Measurements from ENCODE around the gene H19.

The H19 gene

GRCh38 chr11:1983601-1983961 lies 14.1 kb downstream of the H19 start:
- no peak for DNase-seq (ENCODE audit: low read depth, low spot score)

- no peak for DNase-seq (ENCODE audit: low read depth, low spot score)
Measured at GRCh38 chr11:1982873-1983600, 14.6 kb downstream of the H19 start.

- no peak for DNase-seq (ENCODE audit: low read depth, low spot score)
Measured at GRCh38 chr11:1979607-1980006, 18.0 kb downstream of the H19 start.

- no peak for DNase-seq (ENCODE audit: low read depth, low spot score)
Measured at GRCh38 chr11:1978720-1979473, 18.7 kb downstream of the H19 start.

DNA sequence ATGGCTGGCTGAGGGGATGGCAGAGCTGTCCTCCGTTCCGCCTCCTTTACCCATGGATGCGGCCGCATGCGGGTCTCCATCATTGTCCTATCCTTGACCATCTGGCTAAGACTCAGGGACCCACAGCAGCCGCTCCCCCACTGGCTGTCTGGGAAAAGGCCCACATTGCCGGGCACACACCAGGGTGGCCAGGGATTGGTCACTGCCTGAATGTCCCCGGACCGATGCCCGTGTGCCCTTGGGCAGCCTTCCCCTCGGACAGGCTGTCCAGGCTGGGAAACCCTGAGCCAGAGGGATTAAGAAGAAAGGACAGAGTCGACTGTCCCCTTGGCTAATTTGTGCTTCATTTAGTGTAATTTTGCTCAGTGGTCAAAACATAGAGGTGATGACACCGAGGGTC lies 22.5 kb downstream of the H19 start:
- DNase-seq (ENCODE audit: low read depth, low spot score): no peak

- no peak for DNase-seq (ENCODE audit: low read depth, low spot score)
Measured at GRCh38 chr11:1970956-1971355, 26.7 kb downstream of the H19 start.

- DNase-seq (ENCODE audit: low read depth, low spot score): no peak
Measured at GRCh38 chr11:1969776-1970175, 27.9 kb downstream of the H19 start.

- no peak for DNase-seq (ENCODE audit: low read depth, low spot score)
Measured at GRCh38 chr11:1969035-1969434, 28.6 kb downstream of the H19 start.

DNA sequence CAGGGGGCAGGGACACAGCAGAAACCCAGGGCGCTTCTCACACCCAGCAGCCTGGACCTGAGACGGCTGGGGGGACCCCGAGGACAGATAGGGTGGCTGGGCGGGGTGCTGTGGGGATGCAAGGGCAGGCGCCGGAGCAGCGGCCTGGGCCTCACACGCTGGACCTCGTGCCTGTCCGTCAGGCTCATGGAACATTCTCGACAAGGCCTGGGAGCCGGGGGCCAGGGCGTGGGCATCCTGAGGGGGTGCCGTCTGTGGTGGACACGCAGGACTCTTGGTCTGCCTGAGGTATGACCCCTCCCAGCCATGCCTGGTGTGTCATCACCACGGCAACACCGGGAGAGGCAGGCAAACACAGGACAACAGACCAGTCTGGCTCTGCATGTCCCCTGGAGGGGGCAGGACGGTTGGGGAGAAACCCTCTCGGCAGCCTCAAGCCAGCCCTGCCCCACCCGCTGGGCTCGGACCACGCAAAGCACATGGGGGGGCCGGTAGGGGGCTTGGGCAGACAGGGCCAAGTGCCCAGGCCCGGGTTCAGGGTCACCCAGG lies 29.1 kb downstream of the H19 start:
- DNase-seq (ENCODE audit: low read depth, low spot score): no peak

DNA sequence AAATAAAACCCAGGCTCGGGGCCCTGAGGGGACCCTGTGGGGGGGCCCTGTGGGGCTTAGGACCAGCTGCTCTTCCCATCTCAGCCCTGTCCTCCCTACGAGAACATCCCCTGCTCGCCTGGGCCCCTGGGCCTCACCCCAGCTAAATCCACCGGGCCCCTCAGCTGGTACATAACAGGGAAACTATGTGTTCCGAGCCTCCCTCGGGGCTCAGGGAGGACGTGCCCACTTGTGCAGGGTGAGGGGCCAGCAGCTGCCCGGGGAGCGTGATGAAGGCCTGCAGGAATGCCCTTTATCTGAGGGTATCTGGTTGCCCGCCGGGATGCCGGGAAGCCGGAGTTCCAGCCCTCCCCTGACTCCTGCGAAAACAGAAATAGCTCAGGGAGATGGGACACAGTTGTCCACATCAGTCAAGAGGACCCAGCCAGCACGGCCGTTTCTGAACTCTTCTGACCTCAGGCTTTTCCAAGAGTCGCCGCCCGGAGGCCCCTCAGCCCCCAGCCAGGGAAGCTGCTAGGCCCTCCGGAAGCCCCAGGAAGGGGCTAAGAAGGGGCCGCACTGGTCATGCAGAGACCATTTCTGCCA lies 29.9 kb downstream of the H19 start:
- no peak for DNase-seq (ENCODE audit: low read depth, low spot score)

DNA sequence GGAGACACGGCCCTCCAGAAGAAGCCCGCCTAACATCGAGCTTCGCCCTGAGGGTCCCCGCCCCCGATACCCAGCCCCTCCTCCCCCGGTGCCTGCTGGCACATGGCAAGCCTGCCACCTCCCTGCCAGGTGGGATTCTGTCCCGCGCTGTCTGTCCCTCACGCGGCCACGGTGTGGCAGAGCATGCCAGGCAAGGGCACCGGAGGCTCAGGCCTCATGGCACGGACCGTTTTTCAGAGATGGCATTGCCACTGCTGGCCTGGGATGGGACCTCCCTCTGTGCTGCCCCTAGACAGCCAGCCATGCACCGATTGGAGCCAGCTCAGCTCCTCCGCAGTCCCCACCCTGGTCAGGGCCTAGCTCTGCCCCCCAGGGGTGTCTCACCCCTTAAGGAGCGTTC lies 31.1 kb downstream of the H19 start:
- no peak for DNase-seq (ENCODE audit: low read depth, low spot score)

- no peak for DNase-seq (ENCODE audit: low read depth, low spot score)
Measured at GRCh38 chr11:1964955-1965354, 32.7 kb downstream of the H19 start.

- no peak for DNase-seq (ENCODE audit: low read depth, low spot score)
Measured at GRCh38 chr11:1964348-1964747, 33.3 kb downstream of the H19 start.

DNA sequence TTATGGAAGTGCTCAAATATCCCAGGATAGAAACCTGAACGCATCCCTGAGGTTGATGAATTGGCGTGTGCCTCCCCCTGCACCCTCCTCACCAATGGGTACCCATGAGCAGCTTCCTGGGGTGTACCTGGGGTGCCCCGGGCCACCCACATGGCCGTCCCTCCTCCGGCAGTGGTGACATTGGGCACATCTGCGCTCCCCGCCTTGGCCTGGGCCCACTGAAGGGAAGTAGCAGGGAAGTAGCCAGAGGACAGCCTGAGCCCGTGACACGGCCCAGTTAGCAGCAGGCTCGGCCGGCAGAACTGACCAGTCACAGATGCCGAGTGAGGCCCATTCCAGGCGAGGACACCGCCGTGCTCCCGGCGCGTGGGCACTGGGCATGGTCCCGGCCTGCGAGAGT lies 33.8 kb downstream of the H19 start:
- no peak for DNase-seq (ENCODE audit: low read depth, low spot score)

GRCh38 chr11:1959786-1960185 lies 37.9 kb downstream of the H19 start:
- DNase-seq (ENCODE audit: low read depth, low spot score): no peak

DNA sequence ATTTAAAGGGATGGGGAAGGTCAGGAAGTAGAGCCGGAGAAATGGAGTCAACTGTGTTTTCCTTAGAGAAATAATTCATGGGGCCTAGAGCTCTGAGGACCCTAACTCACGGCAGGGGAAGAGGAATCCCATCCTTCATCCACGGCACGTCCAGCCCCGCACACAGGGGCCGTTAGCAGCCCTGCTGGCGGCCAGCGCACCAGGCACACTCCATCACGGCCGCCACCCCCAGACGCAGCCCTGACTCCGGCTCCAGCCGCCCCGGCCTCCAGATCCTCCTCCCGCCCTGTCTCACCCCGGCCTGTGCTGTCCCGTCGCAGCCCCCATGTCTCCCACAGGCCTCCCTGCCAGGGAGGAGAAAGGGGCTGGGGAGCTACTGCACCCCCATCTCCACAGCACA lies 39.3 kb downstream of the H19 start:
- DNase-seq (ENCODE audit: low read depth, low spot score): no peak

GRCh38 chr11:1953489-1954266 lies 44.0 kb downstream of the H19 start:
- DNase-seq (ENCODE audit: low read depth, low spot score): no peak

DNA sequence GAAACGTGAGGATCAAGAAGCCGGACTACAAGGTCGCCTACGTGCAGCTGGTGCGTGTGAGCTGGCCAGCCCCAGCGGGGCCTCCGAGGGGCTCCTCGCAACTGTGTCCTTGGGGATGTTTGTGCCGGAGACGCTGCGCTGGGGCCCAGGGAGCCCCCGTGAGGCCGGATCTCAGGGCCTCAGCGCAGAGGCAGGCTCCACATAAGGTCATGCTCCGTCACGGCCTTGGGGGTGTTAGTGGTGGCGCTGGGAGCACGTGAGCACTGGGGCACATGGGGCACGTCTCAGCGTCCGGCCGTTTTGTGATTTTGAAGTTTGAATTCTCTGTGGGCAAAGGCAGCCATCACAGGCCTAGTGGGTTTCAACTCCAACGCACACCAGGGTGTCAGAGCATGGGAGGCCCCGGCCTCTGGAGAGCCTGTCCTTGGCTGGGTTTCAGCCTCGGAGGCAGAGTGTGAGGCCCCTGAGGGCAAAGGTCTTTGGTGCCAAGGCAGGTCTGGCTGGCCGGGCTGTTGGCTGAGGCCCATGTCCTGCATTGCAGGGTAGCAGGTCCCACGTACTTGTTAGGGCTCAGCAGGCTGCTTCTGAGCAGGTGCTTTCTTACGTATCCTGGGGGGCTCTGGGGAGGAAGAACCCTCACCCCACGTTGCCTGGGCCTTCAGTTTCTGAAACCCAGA lies 44.7 kb downstream of the H19 start:
- DNase-seq (ENCODE audit: low read depth, low spot score): no peak

DNA sequence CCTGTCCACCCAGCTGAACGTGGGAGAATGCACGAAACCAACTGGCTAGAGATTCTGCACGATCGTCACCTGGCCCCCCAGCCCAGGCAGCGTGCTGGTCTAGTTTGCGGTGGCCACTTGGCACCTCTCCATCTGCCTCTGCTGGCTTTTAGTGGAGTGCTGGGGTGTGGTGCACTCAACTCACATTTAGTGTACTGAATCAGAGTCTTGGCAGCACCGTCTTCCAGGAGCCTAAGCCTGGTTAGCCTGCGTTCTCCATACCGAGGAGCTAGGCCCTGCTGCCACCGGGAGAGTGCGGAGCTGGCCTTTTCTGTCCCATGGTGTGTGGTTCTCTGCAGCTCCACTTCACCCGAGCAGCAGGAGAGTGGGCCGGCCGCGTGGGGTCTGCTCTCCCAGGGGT lies 47.7 kb downstream of the H19 start:
- DNase-seq (ENCODE audit: low read depth, low spot score): no peak

- no peak for DNase-seq (ENCODE audit: low read depth, low spot score)
Measured at GRCh38 chr11:1949302-1949701, 48.3 kb downstream of the H19 start.

DNA sequence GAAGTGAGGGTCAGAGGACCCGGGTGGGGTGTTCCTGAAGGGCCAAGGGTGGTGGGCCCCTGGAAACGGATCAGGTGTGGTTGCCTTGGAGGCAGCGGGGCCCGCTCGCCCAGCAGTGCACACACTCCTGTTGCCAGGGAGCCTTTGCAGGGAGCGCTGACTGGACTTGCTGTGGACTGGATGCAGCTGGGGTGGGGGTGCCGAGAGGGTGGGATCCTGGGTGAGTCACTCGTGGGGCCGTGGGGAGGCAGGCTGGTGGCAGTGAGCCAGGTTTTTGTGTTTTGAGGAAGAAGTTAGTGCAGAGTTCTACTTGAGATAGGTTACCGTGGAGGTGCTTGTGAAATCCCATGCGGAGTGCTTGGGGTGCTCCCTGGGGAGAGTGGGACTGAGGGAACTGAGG lies 49.3 kb downstream of the H19 start:
- DNase-seq (ENCODE audit: low read depth, low spot score): no peak
